GM19468 (cell line): ENCODE data around the gene CDH24.

ENCODE experiments used
- ATAC-seq: cut with Tn5 transposase; IDR thresholded peaks from one replicate; pipeline ENCODE4 v1.9.1; 2021; ENCODE audit warnings: mild to moderate bottlenecking, moderate library complexity, moderate number of reproducible peaks; ENCODE audit not compliant: unreplicated experiment; ENCODE audit errors: extremely low read depth

CDH24 gene

DNA sequence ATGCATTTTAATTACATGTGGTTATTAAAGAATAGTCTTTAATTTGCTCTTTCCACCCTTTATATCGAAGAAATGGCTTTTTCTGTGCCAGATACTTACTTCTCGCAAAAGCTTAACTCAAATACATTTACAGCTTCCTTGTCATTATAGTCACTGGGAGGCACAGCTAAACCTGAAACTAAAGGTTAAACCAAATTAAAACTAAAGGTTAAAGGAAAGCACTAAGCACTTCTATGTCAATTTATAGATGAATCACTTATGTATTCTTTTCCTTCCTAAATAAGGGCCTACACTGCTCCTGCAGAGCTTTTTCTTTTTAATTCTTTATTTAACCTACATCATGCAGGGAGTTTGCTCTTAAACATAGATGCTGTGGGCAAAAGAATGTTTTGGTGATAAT is 56.5 kb downstream of the CDH24 start:
- no peak for ATAC-seq

GRCh38 chr14:22998329-22999012 is 58.8 kb downstream of the CDH24 start:
- no peak for ATAC-seq

GRCh38 chr14:22997676-22998323 is 59.5 kb downstream of the CDH24 start:
- ATAC-seq, result no peak
